Measurements from ENCODE around the gene SDHA.

The SDHA gene

GRCh38 chr5:217494-218456 is at the start of gene SDHA, which contains the start of gene CCDC127:
SDHA (plus strand) TSS chr5:218320; CDS start chr5:218356, 36 bp downstream.
CCDC127 (minus strand) TSS chr5:218153; CDS start chr5:216849, 1,304 bp downstream.
- DNase-seq: peak; percentile 97

- no peak for DNase-seq
Observed at GRCh38 chr5:169071-169727, 48.9 kb upstream of the SDHA start.

GRCh38 chr5:169728-170094 is 48.4 kb upstream of the SDHA start:
- DNase-seq: no peak

GRCh38 chr5:170971-171800 is 46.9 kb upstream of the SDHA start:
- DNase-seq: no peak

- DNase-seq: no peak
Observed at GRCh38 chr5:171801-172331, 46.3 kb upstream of the SDHA start.

GRCh38 chr5:172421-172820 is 45.7 kb upstream of the SDHA start:
- no peak for DNase-seq

GRCh38 chr5:172841-173251 is 45.3 kb upstream of the SDHA start:
- DNase-seq: no peak

- no peak for DNase-seq
Observed at GRCh38 chr5:173392-174290, 44.5 kb upstream of the SDHA start.

- no peak for DNase-seq
Observed at GRCh38 chr5:174291-174600, 43.9 kb upstream of the SDHA start.

GRCh38 chr5:174876-175465 is 43.1 kb upstream of the SDHA start:
- DNase-seq: no peak

GRCh38 chr5:176296-176823 is 41.8 kb upstream of the SDHA start:
- DNase-seq: no peak

GRCh38 chr5:178110-178509 is 40.0 kb upstream of the SDHA start:
- DNase-seq: no peak

GRCh38 chr5:179401-179800 is 38.7 kb upstream of the SDHA start:
- DNase-seq: no peak

GRCh38 chr5:180286-180918 is 37.7 kb upstream of the SDHA start:
- DNase-seq: no peak

GRCh38 chr5:181160-181559 is 37.0 kb upstream of the SDHA start:
- no peak for DNase-seq

- DNase-seq: no peak
Observed at GRCh38 chr5:181566-181965, 36.6 kb upstream of the SDHA start.

- no peak for DNase-seq
Observed at GRCh38 chr5:182126-182525, 36.0 kb upstream of the SDHA start.

- DNase-seq: no peak
Observed at GRCh38 chr5:184471-184870, 33.6 kb upstream of the SDHA start.

- no peak for DNase-seq
Observed at GRCh38 chr5:185095-186070, 32.7 kb upstream of the SDHA start.

All from CD4-positive, alpha-beta T cell treated with Interleukin-4 for 1 hour (primary cell).